ENCODE results near the gene APOC1.

- no peak for TF ChIP-seq CTCF (IDR thresholded peaks at IDR 0.05)
- no peak for TF ChIP-seq POLR2A (IDR thresholded peaks at IDR 0.05)
- no peak for TF ChIP-seq POLR2AphosphoS5 (IDR thresholded peaks at IDR 0.05)
Observed at GRCh38 chr19:44912854-44913253, 1.6 kb upstream of the APOC1 start.

All from suprapubic skin (tissue), 4 donors.